BE2C (cell line): Measurements from ENCODE around the gene KDF1.

Experiments used
- DNase-seq: peaks from one replicate; pipeline ENCODE4 v3.0.0-alpha.2; 2020
- H3K27me3 ChIP-seq: fragments of 250-450 bp; sonication (Bioruptor Pico); 2 replicates; pipeline ENCODE4 v1.5.1; 2020; ENCODE audit warnings: mild to moderate bottlenecking
- H3K36me3 ChIP-seq: fragments of 250-450 bp; sonication (Bioruptor Pico); 2 replicates; pipeline ENCODE4 v1.5.1; 2020; ENCODE audit warnings: mild to moderate bottlenecking
- H3K4me1 ChIP-seq: fragments of 250-450 bp; sonication (Bioruptor Pico); 2 replicates; pipeline ENCODE4 v1.5.1; 2020
- H3K4me3 ChIP-seq: 2 replicates; pipeline ENCODE4 v1.5.1; 2011; ENCODE audit warnings: low read depth, low read length
- H3K9me3 ChIP-seq: fragments of 250-450 bp; sonication (Bioruptor Pico); 2 replicates; pipeline ENCODE4 v1.5.1; 2020
- CTCF ChIP-seq: IDR thresholded peaks from 2 replicates; pipeline ENCODE4 v1.5.1; 2012; ENCODE audit warnings: mild to moderate bottlenecking, low read depth, low read length

Gene KDF1

DNA sequence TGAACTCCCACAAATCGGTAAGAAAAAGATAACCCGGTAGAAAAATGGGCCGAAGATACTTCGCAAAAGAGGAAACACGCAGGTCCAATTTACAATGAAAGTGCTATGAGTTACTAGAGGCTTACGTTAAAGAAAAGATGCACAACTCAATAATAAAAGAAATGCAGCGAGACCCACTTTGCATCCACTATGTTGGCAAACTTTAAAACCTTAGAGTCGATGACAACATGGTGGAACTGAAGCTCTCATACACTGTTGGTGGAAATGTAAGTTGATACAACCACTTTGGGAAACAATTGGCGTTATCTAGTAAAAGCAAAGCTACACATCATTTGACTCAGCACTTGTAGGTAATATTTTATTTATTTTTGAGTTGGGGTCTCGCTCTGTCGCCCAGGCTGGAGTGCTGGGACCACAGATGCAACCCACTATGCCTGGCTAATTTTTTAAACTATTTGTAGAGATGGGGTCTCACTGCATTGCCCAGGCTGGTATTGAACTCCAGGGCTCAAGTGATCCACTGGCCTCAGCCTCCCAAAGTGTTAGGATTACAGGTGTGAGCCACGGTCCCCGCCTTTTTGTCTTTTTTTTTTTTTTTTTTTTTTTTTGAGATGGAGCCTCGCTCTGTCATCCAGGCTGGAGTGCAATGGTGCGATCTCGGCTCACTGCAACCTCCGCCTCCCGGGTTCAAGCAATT, 59.3 kb downstream of the KDF1 start:
- Histone ChIP-seq H3K4me3 (peak overlapping the region; percentile 92), H3K9me3 (no peaks in the 10 kb centered on the region), H3K36me3 (no peaks in the 10 kb centered on the region), H3K27me3 (no peaks in the 10 kb centered on the region), H3K4me1 (peaks cover 3% of the 10 kb centered on the region; the same call in 1 of the 2 replicates)
- DNase-seq, result no peak
- TF ChIP-seq CTCF, result no peak

GRCh38 chr1:26900001-26900814, 60.1 kb downstream of the KDF1 start, which contains the start of gene GPATCH3:
GPATCH3 (minus strand) TSS chr1:26900467; CDS start chr1:26900442, 25 bp downstream.
- Histone ChIP-seq H3K27me3 (no peaks in the 10 kb centered on the region), H3K36me3 (no peaks in the 10 kb centered on the region), H3K4me3 (peak within 1 kb of the TSS; percentile 92), H3K4me1 (peaks cover 3% of the 10 kb centered on the region; the same call in 1 of the 2 replicates), H3K9me3 (no peaks in the 10 kb centered on the region)
- peak; percentile 87 for DNase-seq
- no peak for TF ChIP-seq CTCF
